ENCODE results near the gene NPAS3. TPM values are rescaled to one million over a fixed set of nuclear protein-coding genes. Genes with fewer than 3 reads are reported as not detected.

NPAS3 gene
- total RNA-seq, 1 experiment from 2014 or later: not detected

DNA sequence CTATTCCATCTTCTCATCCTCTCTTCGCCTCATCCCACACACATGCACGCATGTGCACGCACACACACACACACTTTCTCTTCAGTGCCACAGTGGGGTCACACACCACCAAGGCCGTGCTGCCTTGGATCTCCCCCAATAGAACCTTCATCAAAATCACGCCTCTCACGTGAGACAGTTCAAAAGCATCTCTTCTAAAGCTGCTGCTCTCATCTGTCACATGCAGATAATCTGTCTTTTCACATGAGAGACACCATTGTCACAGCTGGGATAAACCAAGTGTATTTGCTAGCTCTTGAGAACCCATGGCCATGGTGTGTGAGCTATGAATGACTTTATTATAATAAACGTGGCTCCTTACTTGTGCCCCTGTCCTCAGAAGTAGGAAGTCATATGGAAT lies 793.5 kb downstream of the NPAS3 start:
- Histone ChIP-seq H3K4me3 (no peak overlapping the region), H4K20me1 (ENCODE audit: insufficient read depth) (no peaks in the 10 kb centered on the region), H3K79me2 (ENCODE audit: low read depth) (no peaks in the 10 kb centered on the region), H3K4me1 (replicated peaks; ENCODE audit: insufficient read depth) (no peaks in the 10 kb centered on the region), H3K27me3 (ENCODE audit: insufficient read depth, low read depth) (no peaks in the 10 kb centered on the region), H3K4me2 (no peak overlapping the region), H2AFZ (no peak overlapping the region), H3K9me2 (ENCODE audit: insufficient read depth) (no peaks in the 10 kb centered on the region), H3F3A (ENCODE audit: insufficient read depth, low read depth) (no peaks in the 10 kb centered on the region), H3K27ac (no peak overlapping the region), H3K9me3 (ENCODE audit: insufficient read depth, low read depth) (no peaks in the 10 kb centered on the region), H3K36me3 (ENCODE audit: low read depth) (no peaks in the 10 kb centered on the region)
- TF ChIP-seq EZH2 (IDR thresholded peaks at IDR 0.05; ENCODE audit: low read depth): no peak
- TF ChIP-seq, protein P1, sequence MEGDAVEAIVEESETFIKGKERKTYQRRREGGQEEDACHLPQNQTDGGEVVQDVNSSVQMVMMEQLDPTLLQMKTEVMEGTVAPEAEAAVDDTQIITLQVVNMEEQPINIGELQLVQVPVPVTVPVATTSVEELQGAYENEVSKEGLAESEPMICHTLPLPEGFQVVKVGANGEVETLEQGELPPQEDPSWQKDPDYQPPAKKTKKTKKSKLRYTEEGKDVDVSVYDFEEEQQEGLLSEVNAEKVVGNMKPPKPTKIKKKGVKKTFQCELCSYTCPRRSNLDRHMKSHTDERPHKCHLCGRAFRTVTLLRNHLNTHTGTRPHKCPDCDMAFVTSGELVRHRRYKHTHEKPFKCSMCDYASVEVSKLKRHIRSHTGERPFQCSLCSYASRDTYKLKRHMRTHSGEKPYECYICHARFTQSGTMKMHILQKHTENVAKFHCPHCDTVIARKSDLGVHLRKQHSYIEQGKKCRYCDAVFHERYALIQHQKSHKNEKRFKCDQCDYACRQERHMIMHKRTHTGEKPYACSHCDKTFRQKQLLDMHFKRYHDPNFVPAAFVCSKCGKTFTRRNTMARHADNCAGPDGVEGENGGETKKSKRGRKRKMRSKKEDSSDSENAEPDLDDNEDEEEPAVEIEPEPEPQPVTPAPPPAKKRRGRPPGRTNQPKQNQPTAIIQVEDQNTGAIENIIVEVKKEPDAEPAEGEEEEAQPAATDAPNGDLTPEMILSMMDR (conservative IDR thresholded peaks at IDR 0.05): no peak
- no peak for DNase-seq
- intact Hi-C loops (cut with micrococcal nuclease; ENCODE audit: unreplicated experiment): no loop called here
- BruUV-seq (replicated peaks): no TSS peak
- CTCF ChIA-PET: no interaction called here
- POLR2A ChIA-PET (ENCODE audit: unreplicated experiment): no interaction called here

DNA sequence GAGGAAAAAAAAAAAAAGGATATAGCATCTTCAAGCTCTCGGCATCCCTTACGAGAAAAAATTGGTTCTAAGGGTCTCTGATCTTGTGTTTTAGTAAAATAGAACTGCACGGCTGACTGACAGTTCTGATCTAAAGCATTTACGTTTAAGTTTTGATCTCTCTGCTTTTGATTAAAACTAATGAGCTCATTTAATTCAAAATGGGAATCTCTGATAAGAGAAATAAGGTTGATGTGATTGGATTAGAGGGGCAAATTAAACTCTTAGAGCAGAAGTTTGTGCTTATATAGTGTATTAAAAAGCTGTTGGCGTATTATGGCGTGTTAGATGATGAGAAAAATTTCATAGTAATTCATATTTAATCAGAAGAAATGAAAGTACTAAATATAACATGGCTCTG lies 794.6 kb downstream of the NPAS3 start:
- Histone ChIP-seq H3F3A (ENCODE audit: insufficient read depth, low read depth) (no peaks in the 10 kb centered on the region), H3K79me2 (ENCODE audit: low read depth) (no peaks in the 10 kb centered on the region), H2AFZ (no peak overlapping the region), H4K20me1 (ENCODE audit: insufficient read depth) (no peaks in the 10 kb centered on the region), H3K36me3 (ENCODE audit: low read depth) (no peaks in the 10 kb centered on the region), H3K4me1 (replicated peaks; ENCODE audit: insufficient read depth) (no peaks in the 10 kb centered on the region), H3K9me3 (ENCODE audit: insufficient read depth, low read depth) (no peaks in the 10 kb centered on the region), H3K4me2 (no peak overlapping the region), H3K4me3 (no peak overlapping the region), H3K27me3 (ENCODE audit: insufficient read depth, low read depth) (no peaks in the 10 kb centered on the region), H3K27ac (no peak overlapping the region), H3K9me2 (ENCODE audit: insufficient read depth) (no peaks in the 10 kb centered on the region)
- no peak for DNase-seq
- CTCF ChIA-PET: no interaction called here
- POLR2A ChIA-PET (ENCODE audit: unreplicated experiment): no interaction called here
- intact Hi-C loops (cut with micrococcal nuclease; ENCODE audit: unreplicated experiment): no loop called here
- TF ChIP-seq EZH2 (IDR thresholded peaks at IDR 0.05; ENCODE audit: low read depth): no peak
- TF ChIP-seq, protein P1 (conservative IDR thresholded peaks at IDR 0.05): no peak
- no TSS peak for BruUV-seq (replicated peaks)

DNA sequence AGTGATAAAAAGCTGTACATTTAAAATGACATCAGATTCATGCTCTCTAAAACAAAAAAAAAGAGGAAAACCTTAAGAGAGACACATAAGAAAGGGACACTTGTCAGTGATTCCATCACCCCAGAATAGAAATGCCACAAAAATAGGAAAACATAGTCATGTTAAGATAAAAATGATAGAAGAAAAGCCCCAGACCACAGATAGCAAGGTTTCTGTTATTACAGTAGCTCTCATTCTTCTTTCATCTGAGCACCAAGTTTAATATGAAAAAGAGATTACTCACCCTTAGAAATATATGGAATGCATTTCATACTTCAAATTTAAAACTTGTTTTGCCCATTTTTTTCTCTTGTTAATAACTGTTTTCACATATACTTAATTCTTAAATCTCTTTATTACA lies 795.0 kb downstream of the NPAS3 start:
- CTCF ChIA-PET: no interaction called here

More for the DNA sequence above, 795.0 kb downstream of the NPAS3 start:
- Histone ChIP-seq H3K4me2 (no peak overlapping the region), H3K4me3 (no peak overlapping the region), H3K27me3 (ENCODE audit: insufficient read depth, low read depth) (no peaks in the 10 kb centered on the region), H4K20me1 (ENCODE audit: insufficient read depth) (no peaks in the 10 kb centered on the region), H2AFZ (no peak overlapping the region), H3K36me3 (ENCODE audit: low read depth) (no peaks in the 10 kb centered on the region), H3F3A (ENCODE audit: insufficient read depth, low read depth) (no peaks in the 10 kb centered on the region), H3K79me2 (ENCODE audit: low read depth) (no peaks in the 10 kb centered on the region), H3K9me2 (ENCODE audit: insufficient read depth) (no peaks in the 10 kb centered on the region), H3K9me3 (ENCODE audit: insufficient read depth, low read depth) (no peaks in the 10 kb centered on the region), H3K27ac (no peak overlapping the region), H3K4me1 (replicated peaks; ENCODE audit: insufficient read depth) (no peaks in the 10 kb centered on the region)
- POLR2A ChIA-PET (ENCODE audit: unreplicated experiment): no interaction called here
- DNase-seq: no peak
- BruUV-seq (replicated peaks): no TSS peak
- intact Hi-C loops (cut with micrococcal nuclease; ENCODE audit: unreplicated experiment): no loop called here
- no peak for TF ChIP-seq EZH2 (IDR thresholded peaks at IDR 0.05; ENCODE audit: low read depth)
- TF ChIP-seq, protein P1 (conservative IDR thresholded peaks at IDR 0.05): no peak
